Loucy (cell line): Measurements from ENCODE around the gene SPTB.

Experiments
- CTCF ChIP-seq: fragments of 200-600 bp; sonication (generic); conservative IDR thresholded peaks from 2 replicates; pipeline ENCODE4 v1.5.1; 2014; ENCODE audit warnings: mild to moderate bottlenecking, antibody characterized with exemption, low read length
- EZH2phosphoT487 ChIP-seq: fragments of 200-600 bp; IDR thresholded peaks from 2 replicates; pipeline ENCODE4 v1.6.1; 2018; ENCODE audit warnings: antibody characterized with exemption, mild to moderate bottlenecking, moderate library complexity, borderline replicate concordance

DNA sequence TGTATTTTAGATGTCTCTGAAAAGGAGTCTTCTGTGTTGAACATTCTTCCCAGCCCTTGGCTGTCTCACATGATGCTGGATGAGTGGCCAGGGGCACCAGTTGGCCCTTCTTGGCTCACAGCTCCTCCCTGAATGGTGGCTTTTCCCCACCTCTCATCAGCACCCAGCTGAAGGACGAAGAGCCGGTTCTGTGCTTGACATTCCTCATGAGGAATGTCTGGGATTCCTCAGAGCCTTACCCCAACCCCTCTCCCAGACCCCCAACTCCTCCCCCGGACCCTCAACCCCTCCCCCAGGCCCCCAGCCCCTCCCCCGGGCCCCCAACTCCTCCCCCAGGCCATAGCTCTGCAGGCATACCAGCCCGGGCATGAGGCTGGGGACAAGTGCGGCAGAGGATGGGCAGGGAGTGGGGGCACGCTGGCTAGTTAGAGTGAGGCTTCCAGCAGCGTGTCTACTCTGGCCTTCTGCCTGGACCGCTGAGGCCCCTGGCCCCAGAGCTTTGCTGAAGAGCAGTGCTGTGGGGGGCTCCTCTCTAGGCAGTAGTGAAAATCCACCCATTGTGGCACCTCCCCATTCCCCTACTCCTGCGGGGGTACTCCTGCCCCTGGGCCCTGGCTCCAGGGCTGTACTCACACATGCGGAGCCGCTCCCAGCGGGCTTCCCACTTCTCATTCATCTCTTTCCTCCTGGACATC is 111.2 kb downstream of the SPTB start:
- TF ChIP-seq CTCF (no peak), EZH2phosphoT487 (no peak)
